GM12865 (cell line): Measurements from ENCODE around the gene FBXO9.

ENCODE experiments used
- DNase-seq: peaks from one replicate; pipeline ENCODE4 v3.0.0; 2010; ENCODE audit warnings: low read depth
- H3K4me3 ChIP-seq: 2 replicates; pipeline ENCODE4 v1.5.1; 2011; ENCODE audit warnings: mild to moderate bottlenecking, low read depth, low read length, control low read depth
- CTCF ChIP-seq: IDR thresholded peaks from 2 replicates; pipeline ENCODE4 v1.5.1; 2011; ENCODE audit warnings: low read length, control low read depth, low read depth, inconsistent platforms; ENCODE audit not compliant: insufficient read depth; ENCODE audit errors: missing control alignments

FBXO9 gene

GRCh38 chr6:53066077-53066417, 843 bp downstream of the FBXO9 start:
- DNase-seq, result no peak
- peak overlapping the region; percentile 99 for H3K4me3 ChIP-seq
- no peak for TF ChIP-seq CTCF

- no peak overlapping the region for H3K4me3 ChIP-seq
- TF ChIP-seq CTCF, result no peak
- DNase-seq, result no peak
These were observed 1.9 kb downstream of the FBXO9 start for GRCh38 chr6:53066874-53067706.

- DNase-seq, result no peak
- no peak overlapping the region for H3K4me3 ChIP-seq
- no peak for TF ChIP-seq CTCF
These were observed 2.7 kb downstream of the FBXO9 start for GRCh38 chr6:53067849-53068361.

- DNase-seq, result no peak
- no peak for TF ChIP-seq CTCF
- H3K4me3 ChIP-seq, result no peak overlapping the region
These were observed 4.2 kb downstream of the FBXO9 start for GRCh38 chr6:53069427-53069826.

GRCh38 chr6:53070806-53071205, 5.6 kb downstream of the FBXO9 start:
- no peak for TF ChIP-seq CTCF
- H3K4me3 ChIP-seq, result no peak overlapping the region
- DNase-seq, result peak; percentile 48

GRCh38 chr6:53074347-53074746, 9.1 kb downstream of the FBXO9 start:
- no peak overlapping the region for H3K4me3 ChIP-seq
- DNase-seq, result no peak
- TF ChIP-seq CTCF, result no peak

GRCh38 chr6:53080813-53081212, 15.6 kb downstream of the FBXO9 start:
- no peak for TF ChIP-seq CTCF
- DNase-seq, result no peak
- H3K4me3 ChIP-seq, result no peak overlapping the region
